HG03354 (cell line): ENCODE results near the gene PSMB3.
"Not testable (repeated sequence)": the region's sequence is repeated elsewhere in the genome, so short reads cannot be mapped to it uniquely, and the experiment has no call there.

ENCODE experiments used
- ATAC-seq: cut with Tn5 transposase; IDR thresholded peaks from one replicate; pipeline ENCODE4 v1.9.1; 2021; ENCODE audit warnings: mild to moderate bottlenecking; ENCODE audit not compliant: unreplicated experiment, poor library complexity, severe bottlenecking

Gene PSMB3

GRCh38 chr17:38715216-38715943 lies 37.2 kb upstream of the PSMB3 start:
- ATAC-seq = no peak

- ATAC-seq = no peak
Observed at GRCh38 chr17:38716368-38717005, 36.1 kb upstream of the PSMB3 start.

- no peak for ATAC-seq
Observed at GRCh38 chr17:38717139-38717745, 35.3 kb upstream of the PSMB3 start.

- ATAC-seq = no peak
Observed at GRCh38 chr17:38719289-38719942, 33.1 kb upstream of the PSMB3 start.

- ATAC-seq = no peak
Observed at GRCh38 chr17:38719943-38720641, 32.4 kb upstream of the PSMB3 start.

GRCh38 chr17:38720941-38721340 lies 31.6 kb upstream of the PSMB3 start:
- no peak for ATAC-seq

GRCh38 chr17:38721802-38722201 lies 30.7 kb upstream of the PSMB3 start:
- no peak for ATAC-seq

- no peak for ATAC-seq
Observed at GRCh38 chr17:38724337-38724988, 28.1 kb upstream of the PSMB3 start.

- no peak for ATAC-seq
Observed at GRCh38 chr17:38725066-38725465, 27.5 kb upstream of the PSMB3 start.

GRCh38 chr17:38726145-38726544 lies 26.4 kb upstream of the PSMB3 start:
- not testable (repeated sequence) for ATAC-seq

GRCh38 chr17:38727736-38728135 lies 24.8 kb upstream of the PSMB3 start:
- ATAC-seq = no peak

GRCh38 chr17:38728290-38728831 lies 24.2 kb upstream of the PSMB3 start:
- no peak for ATAC-seq

- no peak for ATAC-seq
Observed at GRCh38 chr17:38729368-38729885, 23.1 kb upstream of the PSMB3 start.

GRCh38 chr17:38729886-38730525 lies 22.5 kb upstream of the PSMB3 start, which contains the start of gene CISD3:
Gene CISD3 (plus strand): TSS chr17:38730341. CDS start chr17:38730359, 18 bp downstream.
- ATAC-seq = peak; percentile 82

GRCh38 chr17:38730526-38731379 lies 21.8 kb upstream of the PSMB3 start:
- ATAC-seq = no peak

- ATAC-seq = no peak
Observed at GRCh38 chr17:38731526-38732294, 20.8 kb upstream of the PSMB3 start.
